Kidney (tissue), 14 donors: Measurements from ENCODE around the gene GNPTAB. TPM values are rescaled to one million over a fixed set of nuclear protein-coding genes. Genes with fewer than 3 reads are reported as not detected.

ENCODE experiments used
- DNase-seq, 5 donors: peaks; one replicate each; pipeline ENCODE4 v3.0.0-alpha.2; 2013 to 2020
- FAIRE-seq: peaks from 2 replicates; lab custom pipeline; 2012; peaks lifted over from hg19 to GRCh38; lab: Jason Lieb, UNC
- H3K27ac ChIP-seq, 2 donors: one replicate each; pipeline ENCODE4 v1.7.0; 2013; ENCODE audit warnings: low read depth in 2 of 2, low read length in 2 of 2, inconsistent platforms in 1 of 2
- H3K27me3 ChIP-seq: one replicate; pipeline ENCODE4 v1.7.1; 2013; ENCODE audit warnings: low read length, inconsistent platforms; ENCODE audit not compliant: control insufficient read depth, insufficient read depth
- H3K36me3 ChIP-seq, 3 donors: one replicate each; pipeline versions ENCODE4 v1.7.0 to v1.7.1; 2013; ENCODE audit warnings: low read length in 3 of 3, control low read depth in 1 of 3, inconsistent platforms in 1 of 3; ENCODE audit not compliant: insufficient read depth in 3 of 3, control insufficient read depth in 2 of 3
- H3K4me1 ChIP-seq, 3 donors: one replicate each; pipeline versions ENCODE4 v1.7.0 to v1.7.1; 2013; ENCODE audit warnings: low read length in 3 of 3, inconsistent platforms in 1 of 3, low read depth in 1 of 3; ENCODE audit not compliant: control insufficient read depth in 2 of 3, insufficient read depth in 2 of 3
- H3K4me3 ChIP-seq, 3 donors: one replicate each; pipeline versions ENCODE4 v1.7.0 to v1.8.1; 2013; ENCODE audit warnings: low read length in 3 of 3, control low read depth in 1 of 3, inconsistent platforms in 1 of 3
- H3K9ac ChIP-seq, 3 donors: one replicate each; pipeline versions ENCODE4 v1.7.0 to v1.7.1; 2013; ENCODE audit warnings: low read length in 3 of 3, control low read depth in 1 of 3, inconsistent platforms in 1 of 3
- H3K9me3 ChIP-seq, 3 donors: one replicate each; pipeline versions ENCODE4 v1.7.0 to v1.7.1; 2013; ENCODE audit warnings: low read length in 3 of 3, control low read depth in 1 of 3, inconsistent platforms in 1 of 3; ENCODE audit not compliant: control insufficient read depth in 2 of 3, insufficient read depth in 1 of 3
- CTCF ChIP-seq: IDR thresholded peaks from 3 replicates; pipeline ENCODE4 v1.5.1; 2012; ENCODE audit warnings: mild to moderate bottlenecking, moderate library complexity, borderline replicate concordance; ENCODE audit not compliant: insufficient read depth; ENCODE audit errors: extremely low read depth
- intact Hi-C: fragments of 100-400 bp; cut with DNase I; formaldehyde crosslinking; loops from one replicate; pipeline ENCODE4 v1.11.1; 2022
- polyA plus RNA-seq: library from polyadenylated mRNA; stranded (reverse); fragments of 350-450 nt; fragmentation: Illumina TruSeq; extraction: RNeasy Lipid Tissue Mini Kit (QIAGEN cat#74804); gene quantifications from one replicate; pipeline ENCODE4 v1.2.3, GENCODE V29; 2014; ENCODE audit warnings: low read depth, low replicate concordance; ENCODE audit not compliant: insufficient read depth
- total RNA-seq: library from RNA; stranded (reverse); fragmentation: NEBNext Ultra II Directional; extraction: Animal tissue kit (Norgen Biotek cat#: 25700); gene quantifications from one replicate; pipeline ENCODE4 v1.2.1, GENCODE V29; 2021
- donor health status: control.
- donor health status: control.
- donor health status: control.
- donor health status: control.
- donor health status: control.
- donor health status: DM: yes; HTN: yes; CAD: no.
- donor health status: Normal renal cell carcinoma (clear cell type).

Gene GNPTAB
- total and polyA plus RNA-seq, 2 donors from 2014 or later, result 17.8 to 46.0 TPM

- Histone ChIP-seq H3K9me3 (no peaks in the 10 kb centered on the region), H3K9ac (no peak overlapping the region), H3K27ac (no peak overlapping the region), H3K27me3 (no peaks in the 10 kb centered on the region), H3K4me1 (no peaks in the 10 kb centered on the region), H3K36me3 (peaks cover 0 to 8% (median 0%) of the 10 kb centered on the region in 3 donors), H3K4me3 (no peak overlapping the region)
- no peak for TF ChIP-seq CTCF
- FAIRE-seq, result no peak
- intact Hi-C loops, result no loop called here
- peak in 1 of 5 donors; percentile 8 for DNase-seq
Measured at GRCh38 chr12:101784376-101784775, 46.4 kb downstream of the GNPTAB start.

- intact Hi-C loops, result no loop called here
- FAIRE-seq, result no peak
- H3K9me3 ChIP-seq, result no peaks in the 10 kb centered on the region
- peaks cover 0 to 8% (median 0%) of the 10 kb centered on the region in 3 donors for H3K36me3 ChIP-seq
- H3K27me3 ChIP-seq, result no peaks in the 10 kb centered on the region
- no peak overlapping the region for H3K4me3 ChIP-seq
- no peak overlapping the region for H3K27ac ChIP-seq
- DNase-seq, result no peak
- no peak for TF ChIP-seq CTCF
- no peaks in the 10 kb centered on the region for H3K4me1 ChIP-seq
- H3K9ac ChIP-seq, result no peak overlapping the region
Measured at GRCh38 chr12:101783838-101784237, 46.9 kb downstream of the GNPTAB start.

GRCh38 chr12:101783150-101783549 is 47.6 kb downstream of the GNPTAB start:
- Histone ChIP-seq H3K36me3 (peaks cover 0 to 8% (median 0%) of the 10 kb centered on the region in 3 donors), H3K9ac (no peak overlapping the region), H3K27ac (no peak overlapping the region), H3K4me1 (no peaks in the 10 kb centered on the region), H3K4me3 (no peak overlapping the region), H3K27me3 (no peaks in the 10 kb centered on the region), H3K9me3 (no peaks in the 10 kb centered on the region)
- TF ChIP-seq CTCF, result no peak
- intact Hi-C loops, result no loop called here
- DNase-seq (no peak), FAIRE-seq (no peak)

GRCh38 chr12:101782273-101782731 is 48.5 kb downstream of the GNPTAB start:
- FAIRE-seq, result no peak

More at GRCh38 chr12:101782273-101782731, 48.5 kb downstream of the GNPTAB start:
- intact Hi-C loops, result no loop called here
- Histone ChIP-seq H3K27ac (no peak overlapping the region), H3K9me3 (no peaks in the 10 kb centered on the region), H3K4me1 (no peaks in the 10 kb centered on the region), H3K27me3 (no peaks in the 10 kb centered on the region), H3K9ac (no peak overlapping the region), H3K36me3 (peaks cover 0 to 8% (median 0%) of the 10 kb centered on the region in 3 donors), H3K4me3 (no peak overlapping the region)
- TF ChIP-seq CTCF, result no peak
- DNase-seq, result no peak
